Testis (tissue), 2 donors: ENCODE results near the gene EFCAB14.

Experiments
- CTCF ChIP-seq, 3 experiments: fragments of 450-650 bp in 2 of 3; fragments of 200-600 bp in 1 of 3; sonication (generic) in 1 of 3; IDR thresholded peaks; one replicate each; pipeline ENCODE4 v1.5.1; 2016 to 2019; ENCODE audit warnings: antibody characterized with exemption in 3 of 3, mild to moderate bottlenecking in 2 of 3, moderate library complexity in 1 of 3
- POLR2A ChIP-seq: fragments of 450-650 bp; IDR thresholded peaks from one replicate; pipeline ENCODE4 v1.6.1; 2017; ENCODE audit warnings: antibody characterized with exemption, mild to moderate bottlenecking, moderate library complexity

GRCh38 chr1:46673749-46674182 lies 45.1 kb downstream of the EFCAB14 start:
- no peak for TF ChIP-seq CTCF (IDR thresholded peaks at IDR 0.05)
- TF ChIP-seq POLR2A, result no peak
